Activated CD4-positive, alpha-beta T cell treated with anti-CD3 and anti-CD28 coated beads, Interleukin-10, Interleukin-2, amounts not matched to agents 100 ng/mL and 50 ng/mL, durations not matched to agents 16 hours and 8 hours (primary cell): ENCODE results near the gene RGMA.

ENCODE experiments used
- DNase-seq: peaks from one replicate; pipeline ENCODE4 v3.0.0-alpha.2; 2020

Gene RGMA

GRCh38 chr15:93001156-93001555 is 87.9 kb downstream of the RGMA start:
- no peak for DNase-seq

GRCh38 chr15:92997821-92998220 is 91.2 kb downstream of the RGMA start:
- DNase-seq = no peak

GRCh38 chr15:92992720-92993119 is 96.3 kb downstream of the RGMA start:
- DNase-seq = no peak

DNA sequence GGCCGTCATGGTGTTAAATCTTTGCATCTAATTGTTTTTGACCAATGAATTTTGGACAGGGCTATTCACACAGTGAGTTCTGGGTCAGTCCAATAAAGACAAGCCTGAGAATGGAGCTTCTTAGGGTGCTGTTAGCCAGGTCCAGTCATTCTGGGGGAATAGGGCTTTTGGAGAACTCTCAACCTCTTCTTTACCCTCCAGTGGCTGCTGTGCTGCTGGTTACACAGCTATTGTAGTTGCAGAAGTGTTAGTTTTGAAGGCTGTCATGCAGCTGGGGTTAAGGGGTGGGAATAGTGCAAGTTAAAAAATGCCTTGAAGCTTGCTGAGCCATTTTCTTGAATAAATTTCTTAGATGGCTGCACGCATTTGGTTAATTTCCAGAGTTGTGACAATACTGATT is 99.0 kb downstream of the RGMA start:
- DNase-seq = no peak

DNA sequence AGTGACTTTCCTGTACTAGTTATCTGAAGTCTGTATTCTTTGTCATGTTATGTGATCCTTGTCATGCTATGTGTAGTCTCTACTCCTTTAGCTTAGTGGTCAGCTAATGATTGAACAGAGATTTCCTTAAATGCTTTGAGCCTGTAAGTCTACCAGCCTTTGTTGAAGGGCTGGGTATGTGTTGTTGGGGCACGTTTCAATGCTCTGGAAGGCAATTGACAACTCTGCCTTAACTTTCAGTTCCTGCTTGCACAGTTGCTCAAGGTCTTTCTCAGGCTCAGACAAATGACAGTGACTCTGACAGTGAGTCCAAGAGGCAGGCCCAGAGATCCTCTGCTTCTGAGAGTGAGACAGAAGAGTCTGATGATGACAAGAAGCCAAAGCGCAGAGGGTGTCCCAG is 99.5 kb downstream of the RGMA start:
- DNase-seq = no peak
